NCI-H1417 (cell line): ENCODE measurements around the gene SDF2L1.
A peak's percentile ranks its signal among the peaks of the same experiment; 100 is the strongest.

Experiments used
- DNase-seq, 3 experiments: peaks; one replicate each; lab custom pipeline; 2025; lab: John Stamatoyannopoulos, UW

Gene SDF2L1

GRCh38 chr22:21622011-21622918, 19.8 kb upstream of the SDF2L1 start:
- DNase-seq: no peak

- DNase-seq: no peak
These were observed 19.0 kb upstream of the SDF2L1 start for GRCh38 chr22:21622919-21623647.

GRCh38 chr22:21623648-21623970, 18.5 kb upstream of the SDF2L1 start:
- DNase-seq: no peak

GRCh38 chr22:21624120-21624879, 17.8 kb upstream of the SDF2L1 start:
- no peak for DNase-seq

GRCh38 chr22:21624880-21625791, 17.0 kb upstream of the SDF2L1 start:
- no peak for DNase-seq

GRCh38 chr22:21626073-21626734, 15.9 kb upstream of the SDF2L1 start:
- DNase-seq: no peak

GRCh38 chr22:21626735-21627469, 15.2 kb upstream of the SDF2L1 start:
- DNase-seq: no peak

- peak in 1 of 3 experiments; percentile 35 for DNase-seq
These were observed 13.5 kb upstream of the SDF2L1 start for GRCh38 chr22:21628386-21629254.

- peak; percentile 86 to 92 (median 86) for DNase-seq
These were observed 12.6 kb upstream of the SDF2L1 start, which contains the start of gene YDJC for GRCh38 chr22:21629255-21630149. TSS of gene YDJC (minus strand) at chr22:21630022. CDS start at chr22:21630014, 8 bp downstream.

GRCh38 chr22:21631025-21631424, 11.1 kb upstream of the SDF2L1 start:
- no peak for DNase-seq

- DNase-seq: peak in 1 of 3 experiments; percentile 2
These were observed 9.7 kb upstream of the SDF2L1 start, which contains the start of gene CCDC116 for GRCh38 chr22:21632237-21632895. TSS of gene CCDC116 (plus strand) at chr22:21632760. CDS start at chr22:21633182, 422 bp downstream.

GRCh38 chr22:21632931-21633330, 9.2 kb upstream of the SDF2L1 start:
- DNase-seq: no peak

GRCh38 chr22:21633481-21633880, 8.6 kb upstream of the SDF2L1 start:
- no peak for DNase-seq

GRCh38 chr22:21634081-21634480, 8.0 kb upstream of the SDF2L1 start:
- DNase-seq: no peak

- DNase-seq: no peak
These were observed 7.3 kb upstream of the SDF2L1 start for GRCh38 chr22:21634844-21635243.

- no peak for DNase-seq
These were observed 6.2 kb upstream of the SDF2L1 start for GRCh38 chr22:21635771-21636510.
